GM12878 (cell line): ENCODE results near the gene ITGB2. TPM values are rescaled to one million over a fixed set of nuclear protein-coding genes. Genes with fewer than 3 reads are reported as not detected.

Source experiments
- CHD2 ChIP-seq: IDR thresholded peaks from 2 replicates; pipeline ENCODE4 v1.6.1; 2011; ENCODE audit warnings: low read depth, low read length, improper control_type of control experiment, borderline replicate concordance
- DPF2 ChIP-seq: fragments of 450-650 bp; IDR thresholded peaks from 2 replicates; pipeline ENCODE4 v1.6.1; 2017; ENCODE audit warnings: mild to moderate bottlenecking
- E2F8 ChIP-seq: fragments of 450-650 bp; IDR thresholded peaks from 2 replicates; pipeline ENCODE4 v1.6.1; 2018; ENCODE audit warnings: mild to moderate bottlenecking, low read depth, moderate library complexity; ENCODE audit not compliant: partially characterized antibody
- EGR1 ChIP-seq, 2 experiments: IDR thresholded peaks; 1 replicate in 1 of 2; 2 replicates in 1 of 2; pipeline ENCODE4 v1.6.1; 2011 to 2012; ENCODE audit warnings: low read depth in 2 of 2, low read length in 2 of 2, borderline replicate concordance in 1 of 2, mild to moderate bottlenecking in 1 of 2, moderate library complexity in 1 of 2
- EP300 ChIP-seq, 2 experiments: fragments of 150-350 bp in 1 of 2; IDR thresholded peaks; 2 replicates each; pipeline ENCODE4 v1.6.1; 2011 to 2012; ENCODE audit warnings: low read depth in 2 of 2, low read length in 2 of 2, borderline replicate concordance in 1 of 2, improper control_type of control experiment in 1 of 2, inconsistent platforms in 1 of 2; ENCODE audit not compliant: control insufficient read depth in 1 of 2
- ETV6 ChIP-seq, 2 experiments: fragments of 450-650 bp in 1 of 2; IDR thresholded peaks in 1 of 2; conservative IDR thresholded peaks in 1 of 2; 2 replicates each; pipeline ENCODE4 v1.6.1; 2014; ENCODE audit warnings: antibody characterized with exemption in 1 of 2, borderline replicate concordance in 1 of 2, low read depth in 1 of 2, mild to moderate bottlenecking in 1 of 2, moderate library complexity in 1 of 2
- GATAD2B ChIP-seq: fragments of 450-650 bp; conservative IDR thresholded peaks from 2 replicates; pipeline ENCODE4 v1.6.1; 2017; ENCODE audit warnings: low read depth, mild to moderate bottlenecking, moderate library complexity
- IKZF1 ChIP-seq: fragments of 450-650 bp; conservative IDR thresholded peaks from 2 replicates; pipeline ENCODE4 v1.6.1; 2017; ENCODE audit warnings: antibody characterized with exemption, mild to moderate bottlenecking
- IKZF2 ChIP-seq, 2 experiments: fragments of 450-650 bp; IDR thresholded peaks; 2 replicates each; pipeline ENCODE4 v1.6.1; 2017; ENCODE audit warnings: mild to moderate bottlenecking in 2 of 2, moderate library complexity in 2 of 2
- MEF2A ChIP-seq: IDR thresholded peaks from 2 replicates; pipeline ENCODE4 v1.6.1; 2011; ENCODE audit warnings: low read depth, mild to moderate bottlenecking, low read length, moderate library complexity; ENCODE audit not compliant: insufficient read depth
- MTA2 ChIP-seq: fragments of 450-650 bp; IDR thresholded peaks from 2 replicates; pipeline ENCODE4 v1.6.1; 2016; ENCODE audit warnings: low read depth, mild to moderate bottlenecking, moderate library complexity
- NBN ChIP-seq: fragments of 450-650 bp; IDR thresholded peaks from 2 replicates; pipeline ENCODE4 v1.6.1; 2016
- NKRF ChIP-seq: fragments of 450-650 bp; conservative IDR thresholded peaks from 2 replicates; pipeline ENCODE4 v1.6.1; 2017; ENCODE audit warnings: mild to moderate bottlenecking, moderate library complexity
- RBBP5 ChIP-seq: fragments of 200-600 bp; sonication (generic); conservative IDR thresholded peaks from 2 replicates; pipeline ENCODE4 v1.6.1; 2016
- RELA ChIP-seq: fragments of 450-650 bp; IDR thresholded peaks from 2 replicates; pipeline ENCODE4 v1.8.0; 2014; ENCODE audit warnings: borderline replicate concordance; ENCODE audit not compliant: partially characterized antibody
- ZNF274 ChIP-seq: IDR thresholded peaks from one replicate; pipeline ENCODE4 v1.8.0; 2011; ENCODE audit not compliant: insufficient read length, insufficient read depth
- ZNF687 ChIP-seq: fragments of 450-650 bp; IDR thresholded peaks from 2 replicates; pipeline ENCODE4 v1.6.1; 2017; ENCODE audit warnings: mild to moderate bottlenecking, moderate library complexity
- polyA plus RNA-seq, 11 experiments: library from polyadenylated mRNA; depleted of rRNA in 4 of 11; unstranded in 6 of 11; stranded (reverse) in 5 of 11; fragments of >200 nt; fragmentation: Nextera tagmentation in 4 of 11; fragmentation: Illumina TruSeq in 1 of 11; extraction: Ambion mirVana in 4 of 11; extraction: Trizol in 1 of 11; gene quantifications; 1 replicate in 1 of 11; 2 replicates in 10 of 11; pipeline versions ENCODE4 v1.2.1 to v1.2.3, GENCODE V29; 2011 to 2016; ENCODE audit warnings: inconsistent platforms in 2 of 11, missing spikeins in 2 of 11, low read depth in 1 of 11
- total RNA-seq, 4 experiments: library from RNA; depleted of rRNA in 3 of 4; stranded (reverse); fragments of >200 nt in 3 of 4; fragmentation: Illumina TruSeq in 1 of 4; extraction: Trizol in 1 of 4; gene quantifications; 2 replicates each; pipeline versions ENCODE4 v1.2.1 to v1.2.3, GENCODE V29; 2013 to 2021

ITGB2 gene
- total and polyA plus RNA-seq, 10 of the 15 experiments (the other 5 are each of a cell fraction or from before 2014, with no cell fraction given): 8.0 to 172 (median 58.9) TPM

GRCh38 chr21:44927587-44928461, 7.1 kb upstream of the ITGB2 start (continued):
- peak in 1 of 2 experiments; percentile 97; a peak in 2 of 3 replicates for TF ChIP-seq EGR1 (IDR thresholded peaks at IDR 0.05; ENCODE audit: borderline replicate concordance in 1 of 2, low read depth in 2 of 2, low read length in 2 of 2)
- TF ChIP-seq NKRF: peak; percentile 46; the same call in 1 of the 2 replicates
- TF ChIP-seq DPF2: peak; percentile 53; the same call in 1 of the 2 replicates
- TF ChIP-seq E2F8: no peak
- peak; percentile 96 to 97 for TF ChIP-seq IKZF2 (IDR thresholded peaks at IDR 0.05)
- TF ChIP-seq RBBP5: no peak
- TF ChIP-seq CHD2: peak; percentile 86
- peak; percentile 73 to 79; a peak in 3 of 4 replicates for TF ChIP-seq EP300 (IDR thresholded peaks at IDR 0.05; ENCODE audit: borderline replicate concordance in 1 of 2, control insufficient read depth in 1 of 2, low read depth in 2 of 2, low read length in 2 of 2)
- peak; percentile 82; the same call in 1 of the 2 replicates for TF ChIP-seq MTA2
- peak; percentile 68 for TF ChIP-seq GATAD2B
- peak; percentile 90 for TF ChIP-seq IKZF1
- TF ChIP-seq ZNF687: 0 out of 2 replicates have a peak, but pooled peaks have one; percentile 16
- no peak for TF ChIP-seq ZNF274
- TF ChIP-seq RELA: no peak
- TF ChIP-seq MEF2A: 0 out of 2 replicates have a peak, but pooled peaks have one; percentile 15
- TF ChIP-seq NBN: peak; percentile 98
- peak in 1 of 2 experiments; percentile 85; a peak in 2 of 4 replicates for TF ChIP-seq ETV6 (conservative IDR thresholded peaks at IDR 0.05 in 1 of 2, IDR thresholded peaks at IDR 0.05 in 1 of 2; ENCODE audit: borderline replicate concordance in 1 of 2, low read depth in 1 of 2)
